GM21723 (cell line): Measurements from ENCODE around the gene SMURF2.
"Not testable (repeated sequence)": the region's sequence is repeated elsewhere in the genome, so short reads cannot be mapped to it uniquely, and the experiment has no call there.

Source experiments
- ATAC-seq: cut with Tn5 transposase; IDR thresholded peaks from one replicate; pipeline ENCODE4 v1.9.1; 2021; ENCODE audit warnings: mild to moderate bottlenecking, moderate library complexity; ENCODE audit not compliant: unreplicated experiment

SMURF2 gene

DNA sequence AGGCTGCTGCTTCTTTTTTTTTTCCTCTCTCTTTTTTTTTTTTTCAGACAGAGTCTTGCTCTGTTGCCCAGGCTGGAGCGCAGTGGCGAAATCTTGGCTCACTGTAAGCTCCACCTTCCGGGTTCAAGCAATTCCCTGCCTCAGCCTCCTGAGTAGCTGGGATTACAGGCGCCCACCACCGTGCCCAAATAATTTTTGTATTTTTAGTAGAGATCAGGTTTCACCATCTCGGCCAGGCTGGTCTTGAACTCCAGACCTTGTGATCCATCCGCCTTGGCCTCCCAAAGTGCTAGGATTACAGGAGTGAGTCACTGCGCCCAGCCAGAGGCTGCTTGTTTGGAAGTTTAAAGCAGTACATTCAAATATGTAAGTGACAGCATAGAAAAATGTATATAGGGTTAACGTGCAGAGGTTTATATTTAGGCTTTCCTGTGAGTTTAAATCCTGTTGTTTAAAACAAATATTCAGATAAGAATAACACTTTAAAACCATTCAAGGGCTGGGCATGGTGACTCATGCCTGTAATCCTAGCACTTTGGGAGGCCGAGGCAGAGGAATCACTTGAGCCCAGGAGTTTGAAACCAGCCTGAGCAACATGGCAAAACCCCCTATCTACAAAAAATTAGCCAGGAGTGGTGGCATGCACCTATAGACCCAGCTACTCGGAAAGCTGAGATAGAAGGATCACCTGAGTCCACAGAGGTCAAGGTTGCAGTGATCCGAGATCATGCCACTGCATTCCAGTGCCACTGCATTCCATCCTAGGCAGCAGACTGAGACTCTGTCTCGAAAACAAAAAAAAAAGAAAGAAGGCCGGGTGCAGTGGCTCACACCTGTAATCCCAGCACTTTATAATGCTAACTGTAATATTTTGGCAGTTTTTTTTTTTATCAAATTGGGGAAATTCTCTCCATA is 6.0 kb upstream of the SMURF2 start:
- ATAC-seq: not testable (repeated sequence)

DNA sequence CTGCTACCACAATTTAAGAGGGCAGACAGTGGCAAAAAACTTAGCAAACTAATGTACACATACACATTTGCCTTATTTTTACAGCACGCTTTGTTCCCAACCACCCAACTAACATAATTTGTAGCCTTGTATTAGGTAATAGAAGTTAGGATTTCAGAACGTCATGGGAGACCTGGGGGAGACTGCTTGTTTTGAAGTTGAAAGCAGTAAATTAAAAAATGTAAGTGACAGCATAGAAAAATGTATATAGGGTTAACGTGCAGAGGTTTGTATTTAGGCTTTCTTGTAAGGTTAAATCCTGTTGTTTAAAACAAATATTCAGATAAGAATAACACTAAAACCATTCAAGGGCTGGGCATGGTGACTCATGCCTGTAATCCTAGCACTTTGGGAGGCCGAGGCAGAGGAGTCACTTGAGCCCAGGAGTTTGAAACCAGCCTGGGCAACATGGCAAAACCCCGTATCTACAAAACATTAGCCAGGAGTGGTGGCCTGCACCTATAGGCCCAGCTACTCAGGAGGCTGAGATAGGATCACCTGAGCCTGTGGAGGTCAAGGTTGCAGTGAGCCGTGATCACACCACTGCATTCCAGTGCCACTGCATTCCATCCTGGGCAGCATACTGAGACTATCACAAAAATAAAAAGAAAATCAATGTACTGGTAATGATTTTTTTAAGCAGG is 2.3 kb upstream of the SMURF2 start:
- ATAC-seq: not testable (repeated sequence)

DNA sequence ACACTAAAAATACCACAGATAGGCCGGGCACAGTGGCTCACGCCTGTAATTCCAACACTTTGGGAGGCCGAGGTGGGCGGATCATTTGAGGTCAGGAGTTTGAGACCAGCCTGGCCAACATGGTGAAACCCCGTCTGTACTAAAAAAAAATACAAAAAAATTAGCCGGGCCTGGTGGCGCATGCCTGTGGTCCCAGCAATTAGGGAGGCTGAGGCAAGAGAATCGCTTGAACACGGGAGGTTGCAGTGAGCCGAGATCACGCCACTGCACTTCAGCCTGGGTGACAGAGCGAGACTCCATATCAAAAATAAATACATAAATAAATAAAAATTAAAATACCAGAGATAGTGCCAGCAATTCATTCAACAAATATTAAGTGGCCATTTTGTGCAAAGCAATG is 1.7 kb upstream of the SMURF2 start:
- not testable (repeated sequence) for ATAC-seq

DNA sequence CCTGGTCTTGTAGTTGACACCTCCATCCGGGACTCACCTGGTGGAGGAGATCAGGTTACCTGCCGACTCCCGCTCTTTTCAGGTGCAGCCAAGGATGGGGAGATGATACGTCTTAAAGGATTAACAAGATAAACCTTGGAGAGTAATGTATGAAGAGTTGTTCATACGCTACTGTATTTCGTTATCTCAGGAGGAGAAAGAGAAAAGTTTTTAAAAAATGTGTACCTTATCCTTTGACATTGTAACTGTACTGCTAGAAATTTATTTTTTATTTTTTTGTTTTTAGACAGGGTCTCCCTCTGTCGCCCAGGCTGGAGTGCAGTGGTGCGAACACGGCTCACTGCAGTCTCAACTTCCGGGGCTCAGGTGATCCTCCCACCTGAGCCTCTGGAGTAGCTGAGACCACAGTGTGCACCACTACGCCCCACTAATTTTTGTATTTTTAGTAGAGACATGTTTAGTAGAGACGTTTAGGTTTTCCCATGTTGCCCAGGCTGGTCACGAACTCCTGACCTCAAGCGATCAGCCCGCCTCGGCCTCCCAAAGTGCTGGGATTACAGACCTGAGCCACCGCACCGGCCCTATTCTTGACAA is 764 bp upstream of the SMURF2 start:
- no peak for ATAC-seq

DNA sequence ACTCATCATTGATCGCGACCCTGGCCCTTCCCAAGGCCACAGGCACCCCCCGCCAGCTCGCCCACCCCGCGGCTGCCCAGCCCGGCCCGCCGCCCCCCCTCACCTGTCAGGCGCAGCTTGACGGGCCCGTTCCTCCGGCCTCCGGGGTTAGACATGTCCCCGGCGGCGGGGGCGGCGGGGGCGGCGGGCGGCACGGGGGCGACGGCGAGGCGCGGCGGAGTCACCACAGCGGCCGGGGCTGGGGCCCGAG is 456 bp downstream of the SMURF2 start:
- ATAC-seq: peak; percentile 47

DNA sequence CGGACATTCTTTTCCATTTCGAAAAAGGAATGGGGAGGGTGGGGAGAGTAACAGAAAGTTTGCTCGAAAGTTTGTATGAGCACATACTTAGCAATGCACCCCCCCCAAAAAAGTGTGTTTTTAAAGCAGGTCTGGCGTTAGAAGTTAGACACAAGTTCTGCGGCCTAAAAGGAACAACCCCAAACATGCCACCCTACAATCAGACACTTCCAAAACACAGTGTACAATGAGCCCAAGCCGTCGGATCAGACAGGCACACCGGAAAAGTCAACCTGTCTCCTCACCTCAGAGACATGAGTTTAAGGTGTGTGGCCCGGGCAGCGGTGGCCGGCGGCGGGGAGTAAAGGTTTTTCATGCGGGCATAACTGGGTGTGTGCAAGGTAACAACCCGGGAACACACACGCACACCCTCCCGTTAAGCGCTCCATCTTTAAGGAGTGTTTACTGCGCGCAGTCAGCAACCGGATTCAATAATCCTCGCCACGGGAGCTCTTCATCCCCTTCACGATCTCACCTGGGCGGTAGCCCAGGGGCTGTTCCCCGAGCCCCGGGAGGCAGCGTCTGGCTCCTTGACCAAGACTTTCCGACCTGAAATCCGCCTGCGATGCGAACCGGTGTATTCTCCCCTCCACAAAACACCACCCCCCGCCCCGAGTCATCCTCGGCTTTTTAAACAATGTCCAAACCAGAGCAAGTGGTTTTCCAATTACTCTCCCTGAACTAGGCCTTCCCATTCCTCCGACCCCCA is 955 bp downstream of the SMURF2 start:
- peak; percentile 5 for ATAC-seq

DNA sequence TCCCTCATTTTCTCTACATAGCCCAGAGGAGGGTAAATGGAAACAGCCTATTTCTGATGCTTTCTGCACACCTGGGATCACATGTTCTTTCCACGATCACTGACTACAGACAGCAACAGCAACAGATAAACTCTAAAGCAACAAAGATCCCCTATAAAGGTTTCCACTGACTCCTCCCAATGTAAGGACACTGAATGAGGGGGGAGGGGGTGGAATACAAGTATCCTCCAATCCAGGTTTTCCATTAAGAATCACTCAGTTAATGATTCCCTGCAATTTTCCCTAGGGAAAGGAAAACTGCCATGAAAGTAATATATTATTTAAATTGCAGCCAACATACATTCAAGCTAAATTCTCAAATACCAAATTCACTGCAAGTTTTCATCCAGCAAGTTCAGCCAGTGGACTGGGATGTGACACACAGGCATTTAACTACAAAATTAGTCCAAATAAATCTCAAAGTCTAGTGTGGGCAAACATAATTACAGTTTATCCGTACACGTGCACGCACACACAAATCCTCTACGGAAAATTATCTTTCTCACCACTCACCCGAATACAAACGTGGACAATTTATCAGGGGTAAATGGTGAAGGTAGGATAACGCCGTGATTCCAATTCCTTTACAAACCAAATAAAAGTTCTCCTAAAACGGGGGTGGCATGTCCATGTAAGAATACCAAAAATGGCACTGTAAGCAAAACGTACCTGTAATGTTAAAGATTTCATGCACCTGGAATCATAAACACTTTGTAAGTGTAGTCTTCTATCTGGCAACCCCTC is 1.7 kb downstream of the SMURF2 start:
- not testable (repeated sequence) for ATAC-seq

DNA sequence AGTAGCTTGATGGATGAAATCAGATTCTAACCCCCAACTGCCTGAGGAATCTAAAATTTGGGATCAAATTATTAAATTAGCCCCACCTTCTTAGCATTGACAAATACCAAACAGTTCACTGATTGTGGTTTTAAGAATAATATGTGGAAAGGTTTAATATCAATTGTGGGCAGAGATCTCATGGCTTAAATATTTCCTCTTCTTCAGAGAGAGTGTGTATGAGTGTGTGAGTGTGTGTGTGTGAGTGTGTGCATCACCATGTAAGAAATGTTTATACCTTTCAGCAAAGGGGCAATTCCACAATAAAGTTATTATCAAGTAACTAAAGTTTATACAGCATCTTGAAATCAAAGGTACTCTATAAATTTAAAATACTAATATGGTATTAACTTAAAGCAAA is 3.2 kb downstream of the SMURF2 start:
- no peak for ATAC-seq

DNA sequence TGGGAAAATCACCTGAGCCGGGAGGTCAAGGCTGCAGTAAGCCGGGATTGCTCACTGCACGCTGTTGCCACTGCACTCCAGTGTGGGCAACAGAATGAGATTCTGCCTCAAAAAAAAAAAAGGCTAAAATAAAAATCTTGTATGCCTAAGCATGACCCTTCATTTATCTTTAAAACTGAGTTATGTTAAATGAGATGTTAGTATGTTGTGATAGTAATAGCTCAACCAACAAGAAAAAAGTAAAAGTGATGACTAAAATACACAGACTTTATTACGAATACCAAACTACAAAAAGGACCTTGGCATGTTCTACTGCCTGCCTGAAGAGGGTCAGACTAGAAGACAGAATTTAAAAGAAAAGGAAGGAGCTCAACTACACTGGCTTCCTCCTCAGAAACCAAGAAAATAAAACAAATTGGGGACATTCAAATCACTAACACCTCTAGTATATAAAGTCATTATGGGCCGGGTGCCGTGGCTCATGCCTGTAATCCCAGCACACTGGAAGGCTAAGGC is 4.4 kb downstream of the SMURF2 start:
- no peak for ATAC-seq

DNA sequence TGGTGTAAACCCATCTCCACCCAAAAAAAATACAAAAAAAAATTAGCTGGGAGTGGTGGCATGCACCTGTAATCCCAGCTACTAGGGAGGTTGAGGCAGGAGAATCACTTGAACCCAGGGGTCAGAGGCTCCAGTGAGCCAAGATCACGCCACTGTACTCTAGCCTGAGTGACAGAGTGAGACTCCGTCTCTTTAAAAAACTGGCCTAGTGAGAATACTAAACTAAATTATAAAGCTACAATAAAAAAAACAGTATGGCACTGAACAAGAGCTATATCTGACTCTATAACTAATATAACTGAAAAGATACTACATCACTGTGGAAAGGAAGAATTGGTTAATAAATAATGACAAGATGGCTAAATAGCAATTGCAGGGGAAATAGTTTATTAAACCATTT is 6.4 kb downstream of the SMURF2 start:
- no peak for ATAC-seq

DNA sequence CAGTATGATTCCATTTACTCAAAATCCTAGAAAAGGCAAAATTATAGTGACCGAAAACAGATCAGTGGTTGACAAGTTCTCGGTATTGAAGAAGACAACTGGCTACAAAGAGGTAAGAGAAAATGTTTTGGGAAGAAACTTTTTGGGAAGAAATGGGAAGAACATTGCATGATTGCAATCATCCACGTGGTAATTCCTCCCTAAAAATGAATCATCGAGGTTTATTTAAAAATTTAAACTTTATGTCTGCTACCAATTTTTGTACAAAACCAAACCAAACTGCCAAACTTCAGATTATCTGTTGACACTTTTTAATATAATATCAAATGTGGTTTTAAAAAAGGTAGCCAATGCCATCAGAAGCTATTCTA is 8.1 kb downstream of the SMURF2 start:
- ATAC-seq: no peak

DNA sequence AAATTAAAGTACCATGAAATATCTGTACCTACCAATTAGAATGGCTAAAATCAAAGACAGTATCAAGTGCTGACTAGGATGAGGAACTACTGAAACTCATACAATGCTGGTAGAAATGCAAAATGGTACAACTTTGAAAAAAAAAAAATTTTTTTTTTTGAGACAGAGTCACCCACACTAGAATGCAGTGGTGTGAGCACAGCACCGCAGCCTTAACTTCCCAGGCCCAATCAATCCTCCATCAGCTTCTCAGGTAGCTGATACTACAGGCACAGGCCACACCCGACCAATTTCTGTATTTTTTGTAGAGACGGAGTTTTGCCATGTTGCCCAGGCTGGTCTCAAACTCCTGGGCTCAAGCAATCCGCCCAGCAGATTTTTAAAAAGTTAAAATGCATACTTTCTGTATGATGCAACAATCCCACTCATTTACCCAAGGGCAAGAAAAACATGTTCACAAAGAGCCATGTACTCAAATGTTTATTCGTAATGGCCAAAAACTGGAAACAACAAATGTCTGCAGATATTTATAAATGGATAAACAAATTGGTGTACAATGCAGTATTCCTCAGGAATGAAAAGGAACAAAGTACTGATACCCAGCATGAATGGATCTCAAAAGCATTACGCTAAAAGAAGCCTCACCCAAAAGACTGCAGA is 8.7 kb downstream of the SMURF2 start:
- ATAC-seq: no peak

DNA sequence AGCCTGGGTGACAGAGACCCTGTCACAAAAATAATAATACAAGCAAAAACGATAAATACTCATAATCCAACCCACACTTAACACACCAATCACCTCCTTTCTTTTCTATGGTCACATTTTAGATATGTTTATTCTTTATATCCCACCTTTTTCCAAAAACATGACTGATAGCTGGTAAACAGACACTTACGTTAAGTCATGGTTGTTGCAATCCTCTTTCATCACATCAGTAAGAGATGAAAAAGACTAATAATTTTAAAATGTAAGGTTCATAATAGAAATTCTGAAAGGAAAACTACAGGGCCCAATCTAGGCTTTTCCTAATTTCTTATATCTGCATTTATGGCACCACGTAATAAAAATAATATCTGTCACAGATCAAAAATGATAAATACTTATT is 10.2 kb downstream of the SMURF2 start:
- no peak for ATAC-seq

DNA sequence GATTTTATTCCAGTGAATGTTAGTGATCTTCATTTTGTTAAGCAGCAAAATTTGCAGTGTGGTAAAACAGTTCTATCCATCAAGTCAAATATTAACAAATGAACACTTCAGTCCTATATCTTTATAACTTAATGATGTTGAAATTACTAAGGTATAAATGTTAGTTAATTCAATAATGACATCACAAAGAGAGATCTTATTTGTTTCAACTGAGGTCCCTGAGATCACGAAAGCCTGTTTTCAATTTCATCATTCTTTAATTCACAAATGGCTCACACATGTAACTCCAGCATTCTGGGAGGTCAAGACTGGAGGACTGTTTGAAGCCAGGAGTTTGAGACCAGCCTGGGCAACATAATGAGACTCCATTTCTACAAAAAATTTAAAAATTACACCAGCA is 13.9 kb downstream of the SMURF2 start:
- ATAC-seq: no peak

DNA sequence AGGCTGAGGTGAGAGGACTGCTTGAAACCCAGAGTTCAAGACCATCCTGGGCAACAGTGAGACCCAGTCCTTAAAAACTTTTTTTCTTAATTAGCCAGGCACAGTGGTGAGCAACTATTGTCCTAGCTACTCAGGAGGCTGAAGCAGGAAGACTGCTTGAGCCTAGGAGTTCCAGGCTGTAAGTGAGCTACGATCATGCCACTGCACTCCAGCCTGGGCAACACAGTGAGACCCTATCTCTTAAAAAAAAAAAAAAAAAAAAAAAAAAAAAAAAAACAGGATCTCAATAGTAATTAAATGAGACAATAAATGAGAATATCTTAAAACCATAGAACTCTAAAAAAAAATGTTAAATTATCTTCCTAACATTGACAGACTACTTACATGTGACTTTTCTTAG is 14.3 kb downstream of the SMURF2 start:
- no peak for ATAC-seq

DNA sequence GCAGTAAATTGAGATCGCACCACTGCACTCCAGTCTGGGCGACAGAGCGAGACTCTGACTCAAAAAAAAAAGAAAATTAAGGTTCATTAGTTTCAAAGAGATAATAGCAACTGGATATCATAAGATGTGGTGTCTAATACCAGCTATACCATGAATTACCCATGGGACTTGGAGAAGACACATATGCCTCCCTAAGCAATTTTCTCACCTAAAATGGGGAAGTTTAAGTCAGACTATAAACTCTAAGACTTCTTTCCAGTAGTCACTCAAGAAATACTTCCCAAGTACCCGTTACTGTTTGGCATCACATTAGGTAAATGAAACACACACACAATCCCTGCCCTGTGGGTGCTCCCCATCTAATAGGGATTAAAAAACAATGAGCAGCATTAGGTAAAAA is 22.6 kb downstream of the SMURF2 start:
- ATAC-seq: no peak

DNA sequence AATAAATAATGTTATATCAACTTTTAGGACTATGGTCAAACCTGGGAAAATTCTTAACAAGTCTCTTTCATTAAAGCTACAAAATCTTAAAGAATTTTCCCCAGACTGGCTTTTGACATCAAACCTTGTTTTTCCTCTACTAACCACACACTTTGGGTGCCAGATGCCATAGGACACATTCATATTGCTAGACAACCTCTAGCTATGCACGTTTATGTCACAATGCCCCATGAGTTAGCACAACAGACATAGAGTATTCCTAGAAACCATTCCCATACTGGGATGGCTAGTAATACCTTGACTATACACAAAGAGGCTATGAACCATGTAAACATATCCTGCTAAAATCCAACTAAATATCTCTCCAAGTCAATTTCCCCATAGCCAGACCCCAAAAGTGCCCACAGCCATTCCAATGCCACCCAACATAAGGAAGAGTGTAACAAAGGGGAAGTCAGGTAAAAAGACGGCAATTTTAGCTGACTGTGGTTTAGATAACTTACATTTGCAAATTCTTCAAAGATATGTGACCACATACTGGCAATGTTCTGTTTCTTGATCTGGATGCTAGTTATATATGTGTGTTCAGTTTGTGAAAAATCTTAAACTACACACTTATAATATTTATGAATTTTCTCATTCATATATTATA is 23.4 kb downstream of the SMURF2 start:
- no peak for ATAC-seq

DNA sequence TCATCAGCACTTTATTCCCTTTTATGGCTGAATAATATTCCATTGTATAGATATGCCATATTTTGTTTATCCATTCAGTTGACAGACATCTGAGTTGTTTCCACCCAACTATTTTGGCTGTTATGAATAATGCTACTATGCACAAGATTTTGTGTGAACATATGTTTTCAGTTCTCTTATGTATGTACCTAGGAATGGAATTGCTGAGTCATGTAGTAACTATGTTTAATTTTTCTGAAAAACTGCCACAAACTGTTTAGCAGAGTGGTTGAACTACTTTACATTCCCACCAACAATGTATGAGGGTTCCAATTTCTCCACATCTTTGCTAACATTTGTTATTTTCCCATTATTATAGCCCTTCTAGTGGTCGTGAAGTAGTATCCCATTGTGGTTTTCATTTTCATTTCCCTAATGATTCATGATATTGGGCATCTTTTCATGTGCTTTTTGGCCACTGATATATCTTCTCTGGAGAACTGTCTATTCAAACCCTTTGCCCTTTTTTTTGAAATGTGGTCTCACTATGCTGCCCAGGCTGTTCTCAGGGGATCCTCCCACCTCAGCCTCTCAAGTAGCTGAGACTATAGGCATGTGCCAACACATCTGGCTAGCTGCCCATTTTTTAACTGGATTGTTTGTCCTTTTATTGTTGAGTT is 26.3 kb downstream of the SMURF2 start:
- ATAC-seq: peak; percentile 84

DNA sequence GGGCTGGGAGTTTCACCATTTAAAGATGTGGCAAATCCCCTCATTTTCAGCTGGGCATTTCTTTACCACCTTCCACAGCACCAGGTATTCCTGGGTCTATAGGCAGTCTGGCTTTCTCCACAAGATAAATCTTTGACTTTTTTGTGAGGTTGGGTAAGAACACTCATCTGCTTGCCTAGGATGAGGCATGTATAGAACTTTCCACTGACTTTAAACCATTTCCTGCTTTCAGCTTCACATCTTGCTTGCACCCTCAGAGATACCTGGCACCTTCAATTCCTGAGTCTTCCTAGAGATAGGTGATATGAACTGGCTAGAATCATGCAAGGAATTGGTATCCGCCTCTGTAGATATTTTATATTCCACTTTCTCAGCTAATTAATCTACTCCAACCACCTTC is 27.9 kb downstream of the SMURF2 start:
- ATAC-seq: no peak
